ENCODE results near the gene CTSD.

- TF ChIP-seq CTCF (IDR thresholded peaks at IDR 0.05; ENCODE audit: insufficient read depth, low read length, poor library complexity, severe bottlenecking), result no peak
- TF ChIP-seq EZH2phosphoT487 (conservative IDR thresholded peaks at IDR 0.05; ENCODE audit: low read length), result no peak
Observed at GRCh38 chr11:1783725-1784529, 20.2 kb upstream of the CTSD start.
